GM21825 (cell line): ENCODE measurements around the gene ANKRD65.
"Not testable (repeated sequence)": the region's sequence is repeated elsewhere in the genome, so short reads cannot be mapped to it uniquely, and the experiment has no call there.

ENCODE experiments used
- ATAC-seq: cut with Tn5 transposase; IDR thresholded peaks from one replicate; pipeline ENCODE4 v1.9.1; 2021; ENCODE audit warnings: mild to moderate bottlenecking, moderate library complexity; ENCODE audit not compliant: unreplicated experiment

Gene ANKRD65

DNA sequence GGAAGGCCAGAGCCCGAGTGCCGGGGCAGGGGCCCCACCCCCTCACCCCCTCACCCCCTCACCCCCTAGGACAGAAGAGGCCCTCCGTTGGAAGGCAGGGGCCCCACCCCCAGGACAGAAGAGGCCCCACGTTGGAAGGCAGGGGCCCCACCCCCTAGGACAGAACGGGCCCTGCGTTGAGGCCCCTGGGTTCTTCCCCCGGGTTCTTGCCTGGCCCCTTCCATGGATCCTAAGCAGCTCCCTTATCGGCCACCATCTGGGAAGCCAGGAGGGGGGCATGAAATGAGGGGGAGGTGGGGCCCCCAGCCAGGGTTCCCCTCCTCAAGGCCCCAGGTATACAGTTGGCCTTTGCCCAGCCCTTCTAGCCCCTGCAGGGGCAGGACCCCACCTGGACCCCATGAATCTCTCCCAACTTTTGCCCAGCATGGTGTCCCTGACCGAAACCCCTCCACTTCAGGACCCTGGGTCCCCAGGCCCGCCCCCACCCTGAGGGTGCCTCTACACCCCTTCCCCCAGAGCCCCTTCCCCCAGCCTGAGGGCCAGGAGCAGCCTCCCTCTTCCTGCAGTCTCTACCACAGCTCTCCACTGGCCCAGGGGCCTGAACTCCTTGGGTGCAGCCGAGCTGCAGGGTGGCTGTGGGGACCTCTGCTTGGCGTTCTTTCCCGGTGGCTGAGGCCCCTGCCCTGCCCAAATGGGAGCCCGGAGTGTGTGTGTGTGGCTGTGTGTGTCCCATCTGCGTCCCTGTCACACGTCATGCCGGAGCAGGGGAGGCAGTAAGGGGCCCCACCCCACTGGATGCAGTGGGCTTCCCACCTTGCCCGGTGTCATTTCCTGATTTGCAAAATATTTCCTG lies 10.1 kb upstream of the ANKRD65 start:
- no peak for ATAC-seq

DNA sequence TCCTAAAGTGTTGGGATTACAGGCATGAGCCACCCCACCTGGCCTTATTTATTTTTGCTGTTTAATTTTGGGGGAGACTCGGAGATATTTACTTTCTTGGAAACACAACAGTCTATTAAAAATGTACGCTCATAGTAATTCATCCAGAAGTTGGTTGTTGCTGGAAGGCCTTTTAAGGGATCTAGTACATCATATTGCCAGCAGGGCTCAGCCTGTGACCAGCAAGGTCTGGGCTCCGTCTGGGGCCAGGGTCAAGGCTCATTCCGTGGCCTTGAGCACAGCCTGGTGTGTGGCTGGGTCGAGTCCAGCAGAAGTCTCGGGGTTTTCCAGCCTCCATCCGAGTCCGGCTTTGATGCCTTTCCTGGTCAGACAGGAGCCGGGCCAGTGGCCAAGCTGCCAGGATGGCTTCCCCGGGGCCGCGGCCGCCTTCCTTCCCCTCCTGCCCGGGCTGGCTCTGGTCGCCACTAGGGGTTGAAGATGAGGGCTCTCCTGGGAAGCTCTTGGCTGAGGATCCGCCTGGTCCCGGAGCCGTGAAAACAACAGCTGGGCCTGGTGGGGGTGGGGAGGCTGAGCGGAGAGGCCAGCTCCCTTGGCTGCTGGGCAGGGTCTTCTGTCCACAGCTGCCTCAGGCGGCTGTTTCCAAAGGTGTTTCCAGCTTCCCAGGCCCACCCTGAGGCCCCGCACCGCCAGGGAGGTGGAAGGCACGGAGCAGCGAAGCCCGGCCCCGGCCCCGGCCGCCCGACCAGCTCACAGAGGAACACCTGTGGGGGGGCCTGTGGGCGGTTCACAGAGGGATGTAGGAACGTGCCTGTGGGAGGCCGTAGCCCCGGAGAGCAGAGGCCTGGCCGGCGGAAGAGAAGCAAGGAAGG lies 9.3 kb upstream of the ANKRD65 start:
- ATAC-seq, result no peak

DNA sequence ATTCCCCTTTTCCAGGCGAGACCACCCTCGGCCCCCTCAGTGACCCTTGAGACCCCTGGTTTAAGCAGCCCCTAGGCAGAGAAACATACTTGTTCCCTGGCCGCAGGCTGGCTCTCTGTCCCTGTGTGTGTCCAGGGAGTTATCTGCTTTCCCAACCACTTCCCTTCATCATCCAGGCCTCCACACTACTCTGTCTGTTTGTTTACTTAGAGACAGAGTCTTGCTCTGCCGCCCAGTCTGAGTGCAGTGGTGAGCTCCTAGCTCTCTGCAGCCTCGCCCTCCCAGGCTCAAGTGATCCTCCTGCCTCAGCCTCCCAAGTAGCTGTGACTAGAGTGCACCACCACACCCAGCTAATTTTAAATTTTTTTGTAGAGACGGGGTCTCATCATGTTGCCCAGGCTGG lies 8.6 kb upstream of the ANKRD65 start:
- no peak for ATAC-seq

DNA sequence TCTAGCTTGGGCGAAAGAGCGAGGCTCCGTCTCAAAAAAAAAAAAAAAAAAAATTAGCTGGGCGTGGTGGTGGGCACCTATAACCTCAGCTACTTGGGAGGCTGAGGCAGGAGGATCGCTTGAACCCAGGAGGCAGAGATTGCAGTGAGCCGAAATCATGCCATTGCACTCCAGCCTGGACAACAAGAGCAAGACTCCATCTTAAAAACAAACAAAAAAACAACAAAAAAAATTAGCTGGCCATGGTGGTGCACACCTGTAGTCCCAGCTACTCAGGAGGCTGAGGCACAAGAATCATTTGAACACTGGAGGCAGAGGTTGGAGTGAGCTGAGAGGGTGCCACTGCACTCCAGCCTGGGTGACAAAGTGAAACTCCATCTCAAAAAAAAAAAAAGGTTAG lies 7.9 kb upstream of the ANKRD65 start:
- not testable (repeated sequence) for ATAC-seq

DNA sequence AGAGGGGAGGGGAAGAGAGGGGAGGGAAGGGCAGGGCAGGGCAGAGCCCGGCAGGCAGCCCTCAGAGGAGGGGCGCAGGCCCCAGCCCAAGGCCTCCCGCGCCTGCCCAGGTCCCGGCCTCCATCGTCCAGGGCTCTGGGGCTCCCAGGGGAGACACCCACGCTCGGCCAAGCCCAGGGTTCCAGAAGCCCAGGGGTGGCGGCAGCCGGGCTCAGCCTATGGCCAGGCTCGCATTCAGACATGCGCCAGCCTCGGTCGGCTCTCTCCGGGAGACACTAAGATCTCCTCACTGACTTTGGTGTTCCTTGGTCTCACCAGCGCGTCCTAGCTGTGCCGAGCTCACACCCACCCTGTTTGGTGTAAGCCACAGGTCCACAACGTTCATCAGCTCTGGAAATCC lies 7.1 kb upstream of the ANKRD65 start:
- no peak for ATAC-seq

DNA sequence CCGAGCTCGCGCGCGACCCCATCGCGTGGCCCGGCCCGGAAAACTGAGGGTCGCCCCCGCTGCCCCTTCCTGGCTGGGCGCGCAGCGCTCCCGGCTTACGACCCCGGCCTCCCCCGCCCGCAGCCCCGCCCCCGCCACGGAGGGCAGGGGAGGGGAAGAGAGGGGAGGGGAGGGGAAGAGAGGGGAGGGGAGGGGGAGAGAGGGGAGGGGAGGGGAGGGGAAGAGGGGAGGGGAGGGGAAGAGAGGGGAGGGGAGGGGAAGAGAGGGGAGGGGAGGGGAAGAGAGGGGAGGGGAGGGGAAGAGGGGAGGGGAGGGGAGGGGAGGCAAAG lies 6.7 kb upstream of the ANKRD65 start:
- no peak for ATAC-seq

DNA sequence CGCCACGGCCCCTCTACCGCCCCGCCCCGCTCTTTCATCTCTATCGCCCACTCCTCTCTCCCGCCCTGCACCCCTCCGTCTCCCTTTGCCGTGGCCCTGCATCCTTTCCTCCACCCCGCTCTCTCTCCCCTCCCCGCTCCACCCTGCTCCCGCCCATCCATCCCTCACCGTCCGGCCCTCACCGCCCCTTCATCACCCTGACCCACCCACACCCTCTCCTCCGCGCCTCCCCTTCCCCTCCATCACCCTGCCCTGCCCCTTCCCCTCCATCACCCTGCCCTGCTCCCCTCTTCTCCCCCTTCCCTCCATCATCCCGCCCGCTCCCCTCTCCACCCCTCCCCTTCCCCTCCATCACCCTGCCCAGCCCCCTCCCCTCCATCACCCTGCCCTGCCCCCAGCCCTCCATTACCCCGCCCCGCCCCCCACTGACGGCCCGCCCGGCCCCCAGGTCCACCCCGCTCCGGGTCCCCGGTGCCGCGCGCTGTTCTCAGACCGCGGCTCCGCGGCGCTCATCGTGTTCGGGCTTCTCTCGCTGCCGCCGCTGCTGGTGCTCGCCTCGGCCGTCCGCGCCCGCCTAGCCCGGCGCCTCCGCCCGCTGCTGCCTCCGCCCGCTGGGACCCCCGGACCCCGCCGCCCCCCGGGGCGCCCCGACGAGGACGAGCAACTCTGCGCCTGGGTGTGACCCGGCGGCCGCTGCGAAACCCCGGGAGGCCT lies 6.2 kb upstream of the ANKRD65 start:
- ATAC-seq, result no peak

DNA sequence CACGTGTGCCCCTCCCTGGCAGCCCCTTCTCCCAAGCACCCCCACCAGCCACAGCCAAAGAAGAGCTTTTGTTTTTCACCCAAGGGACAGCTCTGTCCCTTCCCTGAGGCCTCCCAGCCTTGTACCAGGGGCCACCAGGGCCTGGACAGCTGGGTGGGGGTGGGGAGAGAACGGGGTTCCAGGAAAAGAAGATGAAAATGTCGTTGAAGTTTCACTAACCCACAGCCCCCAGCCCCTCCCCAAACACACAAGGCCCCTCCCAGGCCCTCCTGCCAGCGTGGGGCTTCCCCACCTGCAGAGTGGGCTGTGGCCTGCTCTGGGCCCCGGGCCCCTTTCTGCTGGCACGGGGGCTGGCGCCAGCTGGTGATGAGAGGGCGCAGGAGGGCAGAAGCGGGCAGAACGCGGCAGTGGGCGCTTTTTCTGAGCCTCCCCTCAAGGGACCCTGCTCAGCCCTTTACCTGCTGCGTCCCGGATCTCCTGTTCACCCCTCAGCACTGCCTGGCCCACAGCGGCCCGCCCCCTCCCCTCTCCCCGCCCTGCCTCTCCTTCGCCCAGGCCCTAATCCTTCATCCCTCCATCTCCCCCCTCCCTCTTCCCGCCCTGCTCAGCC lies 5.5 kb upstream of the ANKRD65 start:
- ATAC-seq, result no peak

DNA sequence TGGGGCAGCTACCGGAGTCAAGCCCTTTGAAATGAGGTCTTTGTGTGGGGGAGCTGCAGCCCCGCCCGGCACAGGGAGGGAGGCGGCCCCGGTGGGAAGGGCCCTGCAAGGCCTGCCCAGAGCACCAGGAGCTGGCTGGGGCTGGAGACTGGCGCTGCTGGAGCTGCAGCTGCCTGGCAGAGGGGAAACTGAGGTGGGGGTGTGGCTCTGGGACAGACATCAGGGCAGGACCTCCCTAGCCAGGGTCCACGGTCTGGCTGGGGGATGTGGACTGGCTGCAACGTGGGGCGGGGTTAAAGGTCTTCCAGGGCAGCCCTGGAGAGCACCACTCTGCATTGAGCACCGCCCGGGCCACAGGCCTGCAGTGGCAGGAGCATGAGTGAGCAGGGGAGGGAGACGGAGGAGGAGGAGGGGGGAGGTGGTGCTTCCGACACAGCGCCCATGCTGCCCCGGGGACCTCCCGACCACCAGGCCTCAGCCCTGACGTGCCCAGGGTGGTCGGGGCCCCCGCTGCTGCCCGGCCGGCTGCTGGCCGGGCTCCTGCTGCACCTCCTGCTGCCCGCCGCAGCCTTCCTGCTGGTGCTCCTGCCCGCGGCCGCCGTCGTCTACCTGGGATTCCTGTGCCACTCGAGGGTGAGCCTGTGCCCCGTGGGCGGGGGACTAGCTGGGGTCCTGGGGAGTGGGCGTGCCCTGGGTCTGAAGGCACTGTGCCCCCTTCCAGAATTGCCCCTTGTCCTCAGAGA lies 4.8 kb upstream of the ANKRD65 start:
- no peak for ATAC-seq

DNA sequence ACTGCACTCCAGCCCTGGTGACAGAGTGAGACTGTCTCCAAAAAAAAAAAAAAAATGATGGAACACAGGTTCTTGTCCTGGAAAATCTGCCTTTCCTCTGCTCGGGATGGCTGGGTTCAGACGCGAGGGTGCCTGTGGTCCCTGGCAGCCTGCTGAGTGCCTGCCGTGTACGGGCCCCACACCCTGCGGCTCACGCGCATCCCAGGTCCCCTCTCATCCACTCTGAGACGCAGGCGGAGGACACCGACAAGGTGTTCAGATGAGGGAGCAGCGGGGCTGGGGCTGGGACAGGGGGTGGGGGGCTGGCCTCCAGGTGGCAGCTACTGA lies 4.3 kb upstream of the ANKRD65 start:
- ATAC-seq, result no peak

DNA sequence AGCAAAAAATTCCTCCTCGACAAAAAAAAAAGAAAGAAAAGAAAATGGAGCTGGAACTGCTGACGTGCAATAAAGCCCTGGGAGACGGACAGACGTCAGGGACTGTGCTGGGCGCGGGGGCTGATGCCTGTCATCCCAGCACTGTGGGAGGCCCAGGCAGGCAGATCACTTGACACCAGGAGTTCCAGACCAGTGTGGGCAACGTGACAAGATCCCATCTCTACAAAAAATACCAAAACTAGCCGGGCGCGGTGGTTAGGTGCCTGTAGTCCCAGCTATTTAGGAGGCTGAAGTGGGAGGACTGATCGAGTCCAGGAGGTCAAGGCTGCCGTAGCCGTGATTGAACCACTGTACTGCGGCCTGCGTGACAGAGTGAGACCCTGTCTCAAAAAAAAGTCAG lies 3.6 kb upstream of the ANKRD65 start:
- no peak for ATAC-seq

DNA sequence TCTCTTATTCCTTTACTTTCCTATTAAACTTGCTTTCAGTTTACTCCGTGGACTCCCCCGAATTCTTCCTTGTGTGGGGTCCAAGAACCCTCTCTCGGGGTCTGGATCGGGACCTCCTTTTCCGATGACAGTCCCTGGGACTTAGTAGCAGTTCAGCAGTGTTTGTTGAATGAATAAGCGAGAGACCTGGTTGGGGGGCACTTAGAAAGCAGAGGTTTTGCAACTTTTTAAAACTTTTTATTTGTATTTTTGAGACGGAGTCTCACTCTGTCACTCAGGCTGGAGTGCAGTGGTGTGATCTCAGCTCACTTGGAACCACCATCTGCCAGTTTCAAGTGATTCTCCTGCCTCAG lies 2.1 kb upstream of the ANKRD65 start:
- no peak for ATAC-seq

DNA sequence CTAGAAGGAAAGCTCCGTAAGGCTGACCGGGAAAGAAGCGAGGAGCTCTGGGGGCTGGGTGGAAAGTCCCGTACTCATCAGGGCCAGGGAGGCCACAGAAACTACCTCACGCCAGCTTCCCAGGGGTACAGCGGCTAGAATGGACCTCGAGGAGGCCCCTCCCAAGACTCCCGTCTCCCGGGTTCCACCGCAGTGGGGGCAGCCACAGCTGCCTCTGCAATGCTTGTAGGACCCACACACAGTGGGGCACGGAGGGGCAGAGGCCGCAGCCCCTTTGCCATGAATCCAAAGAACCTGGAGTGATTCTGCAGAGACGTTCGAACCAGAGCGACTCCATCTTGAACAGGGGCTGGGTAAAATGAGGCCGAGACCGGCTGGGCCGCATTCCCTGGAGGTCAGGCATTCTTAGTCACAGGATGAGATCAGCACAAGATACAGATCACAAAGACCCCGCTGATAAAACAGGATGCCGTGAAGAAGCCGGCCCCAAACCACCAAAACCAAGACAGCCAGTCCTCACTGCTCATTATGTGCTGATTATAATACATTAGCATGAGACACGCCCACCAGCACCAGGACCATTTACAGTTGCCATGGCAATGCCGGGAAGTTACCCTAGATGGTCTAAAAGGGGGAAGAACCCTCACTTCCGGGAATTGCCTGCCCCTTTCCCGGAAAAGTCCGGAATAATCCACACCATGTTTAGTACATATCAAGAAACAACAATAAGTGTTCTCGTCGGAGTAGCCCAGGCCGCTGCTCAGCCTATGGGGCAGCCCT lies 1.6 kb upstream of the ANKRD65 start:
- ATAC-seq, result no peak

DNA sequence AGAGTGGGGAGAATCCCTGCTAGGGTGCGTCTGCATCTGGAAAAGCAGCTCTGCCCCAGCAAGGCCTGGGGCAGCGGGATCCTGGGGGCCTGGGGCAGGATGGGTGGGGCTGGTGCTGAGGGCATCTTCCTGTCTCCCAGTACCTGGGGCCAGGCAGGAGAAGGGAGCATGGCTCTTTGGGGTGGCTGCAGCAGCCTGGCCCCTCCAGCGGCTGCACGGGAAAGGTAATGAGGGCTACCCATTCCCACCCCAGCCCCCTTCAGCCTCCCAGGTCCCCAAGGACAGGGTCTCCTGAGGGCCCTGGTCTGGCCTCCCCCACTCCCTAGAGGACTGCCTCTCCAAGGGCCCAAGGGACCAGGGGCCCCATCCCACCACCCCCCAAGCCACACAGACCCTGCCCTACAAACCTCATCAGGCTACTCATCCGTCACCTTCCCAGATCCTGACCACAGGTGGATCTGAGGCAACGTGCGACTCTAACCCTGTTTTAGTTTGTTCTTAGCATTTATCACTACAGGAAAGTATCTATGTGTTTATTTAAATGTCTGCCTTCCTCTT lies 910 bp upstream of the ANKRD65 start:
- ATAC-seq, result no peak

DNA sequence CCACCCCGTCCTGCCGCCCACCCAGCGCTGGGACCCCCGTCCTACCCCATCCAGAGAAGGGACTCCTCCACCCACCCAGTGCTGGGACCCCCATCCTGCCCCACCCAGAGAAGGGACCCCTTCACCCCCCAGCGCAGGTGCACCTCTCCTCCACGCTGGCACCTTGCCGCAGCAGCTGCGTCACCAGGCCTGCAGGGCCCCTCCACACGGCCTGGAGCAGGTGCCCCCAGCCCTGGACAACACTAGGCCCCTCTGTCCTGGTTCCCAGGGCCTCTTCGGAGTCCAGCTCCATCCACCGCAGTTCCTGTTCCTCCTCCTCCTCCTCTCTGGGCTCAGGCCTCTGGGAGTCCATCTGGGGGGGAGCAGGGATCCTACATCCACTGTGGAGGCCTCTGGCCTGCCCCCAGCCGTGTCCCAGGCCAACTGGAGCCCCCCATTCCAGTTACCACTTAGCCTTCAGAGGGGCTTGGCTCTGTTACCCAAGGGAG lies 378 bp downstream of the ANKRD65 start:
- no peak for ATAC-seq

DNA sequence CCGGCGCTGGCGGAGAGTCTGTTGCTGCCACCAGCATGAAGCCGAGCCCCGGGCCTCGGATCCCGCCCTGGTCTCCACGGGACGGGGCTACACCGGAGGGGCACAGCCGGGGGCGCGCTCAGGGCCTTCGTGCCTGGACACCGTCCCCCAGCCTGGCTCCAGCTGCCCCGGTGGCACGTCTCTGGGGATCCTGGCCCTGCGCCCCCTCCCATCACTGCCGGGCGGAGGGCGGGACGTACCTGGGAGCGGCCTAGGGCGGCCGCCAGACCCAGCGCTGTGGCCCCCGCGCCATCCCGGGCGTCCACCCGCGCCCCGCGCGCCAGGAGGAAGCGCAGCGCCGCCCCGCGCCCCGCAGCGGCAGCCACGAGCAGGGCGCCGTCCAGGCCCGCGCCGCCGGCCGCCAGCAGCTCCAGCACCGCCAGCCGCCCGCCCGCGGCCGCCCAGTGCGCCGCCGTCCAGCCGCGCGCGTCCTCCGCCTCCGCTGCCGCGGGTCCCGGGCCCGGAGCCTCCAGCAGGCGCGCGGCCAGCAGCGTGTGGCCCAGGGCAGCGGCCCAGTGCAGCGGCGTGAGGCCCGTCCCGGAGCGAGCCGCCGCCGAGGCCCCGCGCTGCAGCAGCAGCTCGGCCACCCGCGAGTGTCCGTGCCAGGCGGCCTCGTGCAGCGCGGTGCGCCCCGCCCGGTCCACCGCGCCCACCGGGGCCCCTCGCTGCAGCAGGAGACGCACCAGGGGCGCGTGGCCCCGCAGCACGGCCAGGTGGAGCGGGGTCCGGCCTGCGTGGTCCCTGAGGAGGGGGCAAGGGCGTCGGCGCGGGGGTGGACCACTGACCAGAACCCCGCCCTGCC lies 1.0 kb downstream of the ANKRD65 start:
- ATAC-seq, result no peak

DNA sequence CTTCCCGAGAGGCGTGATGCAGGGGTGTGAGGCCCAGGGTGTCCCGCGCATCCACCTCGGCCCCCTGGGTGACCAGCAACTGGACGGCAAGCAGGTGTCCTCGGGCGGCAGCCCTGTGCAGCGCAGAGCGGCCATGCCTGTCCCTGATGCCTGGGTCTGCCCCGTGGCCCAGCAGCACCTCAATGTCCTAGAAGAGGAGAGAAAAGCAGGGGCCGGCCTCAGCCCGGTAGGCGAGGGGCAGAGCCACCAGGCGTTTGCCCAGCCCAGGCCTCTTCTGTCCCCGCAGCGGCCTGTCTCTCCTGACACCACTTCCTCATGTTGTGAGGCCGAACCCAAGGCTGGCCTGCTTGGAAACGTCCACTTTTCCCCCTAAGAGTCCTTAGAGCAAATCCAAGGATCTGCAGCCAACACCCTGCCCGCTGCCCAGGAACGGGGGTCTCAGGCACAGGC lies 1.7 kb downstream of the ANKRD65 start:
- no peak for ATAC-seq
